GM19372 (cell line): Measurements from ENCODE around the gene PRSS21.

ENCODE experiments used
- ATAC-seq: cut with Tn5 transposase; IDR thresholded peaks from one replicate; pipeline ENCODE4 v1.9.1; 2021; ENCODE audit warnings: mild to moderate bottlenecking, low read depth, moderate library complexity; ENCODE audit not compliant: unreplicated experiment

Gene PRSS21

DNA sequence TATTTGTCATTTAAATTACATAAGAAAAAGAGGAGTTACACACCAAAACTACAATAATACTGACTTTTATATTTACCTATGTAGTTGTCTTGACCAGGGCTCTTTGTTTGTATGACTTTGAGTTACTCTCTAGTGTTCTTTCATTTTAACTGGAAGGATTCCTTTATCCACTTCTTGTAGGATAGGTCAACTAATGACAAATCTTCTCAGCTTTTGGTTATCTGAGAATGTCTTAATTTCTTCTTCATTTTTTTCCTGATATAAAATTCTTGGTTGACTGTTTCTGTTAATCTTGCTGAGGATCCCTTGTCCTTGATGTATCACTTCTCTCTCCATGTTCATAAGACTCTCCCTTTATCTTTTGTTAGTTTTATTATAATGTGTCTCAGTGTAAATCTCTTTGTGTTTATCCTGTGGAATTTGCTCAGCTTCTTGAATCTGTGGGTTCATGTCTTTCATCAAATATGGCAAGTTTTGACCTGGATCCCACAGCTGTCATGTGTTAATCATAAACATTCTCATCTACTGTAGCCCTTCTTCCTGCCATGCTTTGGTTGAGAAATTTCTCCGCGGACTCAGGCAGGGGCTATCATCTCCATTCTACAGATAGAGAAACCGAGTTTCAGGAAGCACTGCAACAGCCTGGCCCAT lies 13.4 kb upstream of the PRSS21 start:
- ATAC-seq, result no peak

DNA sequence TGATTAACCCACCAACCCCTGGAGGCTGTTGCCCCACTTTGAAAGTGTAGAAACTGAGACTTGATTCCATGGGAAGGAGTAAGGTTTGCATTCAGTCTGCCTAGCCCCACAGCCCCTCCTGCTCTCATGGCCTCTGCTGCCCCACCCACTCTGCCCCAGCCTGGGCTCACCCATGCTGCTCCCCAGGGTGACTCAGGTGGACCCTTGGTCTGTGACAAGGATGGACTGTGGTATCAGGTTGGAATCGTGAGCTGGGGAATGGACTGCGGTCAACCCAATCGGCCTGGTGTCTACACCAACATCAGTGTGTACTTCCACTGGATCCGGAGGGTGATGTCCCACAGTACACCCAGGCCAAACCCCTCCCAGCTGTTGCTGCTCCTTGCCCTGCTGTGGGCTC lies 12.3 kb upstream of the PRSS21 start:
- ATAC-seq, result no peak

DNA sequence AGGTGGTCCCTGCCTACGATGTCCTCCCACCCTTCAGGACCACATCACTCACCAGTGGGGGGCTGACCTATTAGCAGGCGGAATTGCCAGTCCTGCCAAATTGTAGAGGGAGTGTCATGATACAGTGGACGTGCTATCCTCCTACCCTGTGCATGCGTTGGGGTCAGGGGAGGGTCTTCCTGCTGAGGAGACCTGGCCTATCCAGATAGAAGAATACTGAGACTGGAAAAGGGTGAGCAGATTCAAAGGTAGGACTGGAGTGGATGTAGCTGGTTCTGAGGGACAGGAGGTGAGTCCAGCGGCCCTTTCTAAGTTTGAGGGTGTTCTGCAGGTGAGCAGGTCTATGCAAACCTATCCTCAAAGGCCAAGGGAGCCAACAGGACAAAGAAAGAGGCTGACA lies 10.8 kb upstream of the PRSS21 start:
- ATAC-seq, result no peak

DNA sequence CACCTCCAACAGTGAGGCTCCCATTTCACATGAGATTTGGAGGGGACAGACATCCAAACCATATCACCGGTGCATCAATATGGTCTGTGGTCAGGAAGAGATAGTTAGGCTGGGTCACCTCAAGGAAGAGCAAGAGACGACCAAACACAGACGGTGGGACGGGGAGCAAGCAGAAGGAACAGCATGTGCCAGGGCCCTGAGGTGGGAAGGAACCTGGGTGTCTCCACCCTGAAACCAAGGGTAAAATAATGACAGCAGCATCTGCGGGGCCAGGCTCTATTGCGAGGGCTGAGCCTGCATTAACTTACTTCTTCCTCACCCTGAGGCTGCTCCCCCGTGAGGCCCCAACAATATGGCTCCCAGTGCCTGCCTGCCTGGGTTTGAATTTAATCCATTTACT lies 8.9 kb upstream of the PRSS21 start:
- no peak for ATAC-seq

DNA sequence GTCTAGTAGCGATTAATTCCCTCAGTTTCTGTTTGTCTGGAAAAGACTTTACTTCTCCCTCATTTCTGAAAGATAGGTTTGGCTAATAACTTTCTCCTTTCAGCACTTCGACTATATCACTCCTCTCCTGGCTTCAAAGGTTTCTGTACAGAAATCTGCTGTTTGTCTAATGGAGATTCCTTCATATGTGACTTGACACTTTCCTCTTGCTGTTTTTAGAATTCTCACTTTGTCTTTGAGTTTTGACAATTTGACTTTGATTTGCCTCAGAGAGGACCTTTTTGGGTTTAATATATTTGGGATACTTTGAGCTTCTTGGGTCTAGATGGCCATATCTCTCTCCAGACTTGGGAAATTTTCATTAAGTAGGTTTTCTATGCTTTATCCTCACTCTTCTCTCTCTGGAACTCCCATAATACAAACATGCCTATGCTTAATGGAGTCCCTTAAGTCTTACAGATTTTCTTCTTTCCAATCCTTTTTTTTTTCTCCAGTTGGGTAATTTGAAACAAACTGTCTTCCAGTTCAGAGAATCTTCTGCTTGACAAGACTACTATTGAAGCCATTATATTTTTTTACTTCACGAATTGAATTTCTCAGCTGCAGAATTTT lies 7.8 kb upstream of the PRSS21 start:
- no peak for ATAC-seq

DNA sequence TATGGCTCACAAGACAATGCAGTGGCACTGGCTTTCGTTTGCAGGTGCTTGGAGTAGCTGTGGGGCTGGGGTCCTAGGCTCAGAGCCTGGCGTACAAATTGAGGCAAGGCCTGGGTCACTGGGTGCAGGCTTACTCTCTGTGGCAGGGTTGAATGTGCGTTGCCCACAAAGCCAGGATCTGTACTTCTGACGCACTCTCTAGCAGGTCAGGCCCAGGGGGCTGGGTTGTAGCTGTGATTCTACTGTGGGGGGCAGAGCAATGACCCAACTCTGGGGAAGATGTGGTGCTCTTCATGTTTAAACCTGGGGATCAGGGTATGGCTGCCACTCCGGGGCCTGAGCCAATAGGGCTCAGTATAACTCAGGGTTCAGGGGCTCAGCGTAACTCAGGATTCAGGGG lies 6.4 kb upstream of the PRSS21 start:
- ATAC-seq, result no peak

DNA sequence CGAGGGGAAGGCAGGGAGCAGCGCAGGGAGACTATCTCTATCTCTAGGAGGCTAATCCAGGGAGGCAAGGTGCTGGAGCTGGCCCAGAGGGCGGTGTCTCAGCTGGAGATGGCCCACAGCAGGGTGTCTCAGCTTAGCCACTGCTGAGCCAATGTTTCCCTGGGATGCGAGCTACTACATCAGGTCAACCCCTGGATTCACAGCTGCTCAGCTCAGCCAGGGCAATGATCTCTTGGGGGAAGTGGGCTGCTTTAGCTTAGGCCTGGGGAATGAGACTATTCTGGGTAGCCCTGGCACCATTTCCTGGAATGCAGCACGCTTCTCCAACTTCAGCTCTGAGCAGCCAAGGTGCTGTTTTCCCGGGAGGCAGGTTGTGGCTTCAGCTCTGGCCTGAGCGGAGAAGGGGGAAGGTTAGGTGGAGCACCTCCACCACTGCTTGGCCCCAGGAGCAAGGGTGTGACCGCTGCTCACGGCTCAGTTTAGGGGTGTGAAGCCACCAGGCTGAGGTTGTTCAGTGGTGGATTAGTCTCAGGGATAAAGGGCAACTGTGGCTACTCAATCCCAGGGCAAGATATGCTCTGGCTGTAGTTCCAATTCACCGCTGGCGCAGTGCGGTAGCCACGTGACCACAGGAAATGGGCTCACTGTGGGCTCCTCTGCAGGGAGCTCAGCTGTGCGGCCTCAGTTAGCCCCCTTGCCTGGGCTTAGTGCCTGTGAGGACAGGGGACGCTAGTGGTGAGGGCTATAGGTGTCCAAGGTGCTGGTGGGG lies 5.2 kb upstream of the PRSS21 start:
- ATAC-seq, result no peak

DNA sequence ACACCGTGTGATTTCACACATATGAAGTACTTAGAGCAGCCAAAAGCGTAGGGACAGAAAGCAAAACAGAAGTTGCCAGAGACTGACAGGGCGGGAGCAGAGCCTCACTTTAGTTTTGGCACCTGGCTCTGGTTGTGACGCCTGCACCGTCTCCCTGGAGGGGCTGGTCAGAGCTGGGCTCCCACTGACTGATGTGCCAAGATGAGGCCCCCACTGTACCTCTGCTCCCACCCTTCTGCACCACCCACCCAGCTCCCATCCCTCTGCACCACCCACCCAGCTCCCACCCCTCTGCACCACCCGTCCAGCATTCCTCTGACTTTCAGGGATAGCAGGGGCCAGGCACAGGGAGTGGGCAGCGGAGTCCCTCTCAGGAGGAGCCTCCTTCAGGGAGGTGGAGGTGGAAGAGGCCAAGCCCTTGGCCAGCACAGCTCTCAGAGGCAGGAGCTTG lies 3.2 kb upstream of the PRSS21 start:
- ATAC-seq, result no peak

DNA sequence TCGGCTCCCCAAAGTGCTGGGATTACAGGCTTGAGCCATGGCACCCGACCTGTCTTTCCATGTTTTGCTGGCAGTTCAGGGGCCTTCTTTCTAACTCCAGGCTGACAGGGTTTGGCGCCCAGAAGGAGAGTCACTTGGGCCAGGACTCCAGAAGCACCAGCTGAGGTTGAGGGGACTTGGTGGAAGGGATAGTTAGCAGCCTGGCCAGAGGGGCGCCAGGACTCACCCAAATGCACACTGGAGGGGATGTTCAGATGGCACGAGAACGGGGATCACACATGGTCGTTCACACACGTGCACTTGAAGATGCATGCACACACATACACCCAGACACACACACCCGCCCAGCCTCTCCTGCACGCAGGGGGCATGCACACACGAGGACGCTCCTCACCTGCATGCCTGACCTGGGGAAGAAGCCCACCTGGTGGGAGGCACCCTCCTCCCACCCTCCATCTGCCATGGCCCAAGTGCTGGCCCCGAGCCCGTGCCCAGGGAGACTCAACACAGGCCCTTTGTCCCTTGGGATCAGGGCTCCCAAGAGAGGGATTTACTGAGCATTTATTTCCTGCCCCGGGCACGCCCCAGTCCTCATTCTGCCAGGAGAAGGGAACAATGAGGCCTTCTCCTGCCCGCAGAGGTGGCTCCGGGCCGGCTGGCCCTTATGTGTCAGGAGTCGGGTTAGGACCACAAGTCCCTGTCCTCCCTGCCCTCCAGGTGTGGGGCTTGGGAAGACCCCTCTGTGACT lies 2.3 kb upstream of the PRSS21 start:
- ATAC-seq, result no peak

DNA sequence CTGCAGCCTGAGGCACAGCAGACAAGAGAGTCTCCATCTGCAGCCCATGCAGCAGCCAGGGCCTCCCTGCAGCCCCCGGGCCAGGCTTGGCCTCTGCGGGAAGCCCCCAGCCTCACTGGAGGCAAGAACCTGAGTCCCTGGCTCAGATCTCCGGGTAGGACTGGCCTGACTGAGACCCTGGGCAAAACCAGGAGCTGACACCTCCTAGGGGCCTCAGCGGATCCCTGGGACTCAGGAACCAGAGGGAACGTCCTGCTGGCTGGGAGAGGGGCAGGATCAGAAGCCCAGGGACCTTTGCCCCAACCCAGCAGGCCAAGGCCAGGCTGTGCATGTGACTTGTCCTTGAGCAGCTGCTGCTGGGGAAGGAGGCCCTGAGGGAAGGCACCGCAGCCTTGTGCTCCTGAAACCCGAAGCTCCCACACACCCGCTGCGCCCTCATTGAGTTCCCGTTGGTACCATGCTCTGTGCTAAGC lies 1.7 kb upstream of the PRSS21 start:
- no peak for ATAC-seq

DNA sequence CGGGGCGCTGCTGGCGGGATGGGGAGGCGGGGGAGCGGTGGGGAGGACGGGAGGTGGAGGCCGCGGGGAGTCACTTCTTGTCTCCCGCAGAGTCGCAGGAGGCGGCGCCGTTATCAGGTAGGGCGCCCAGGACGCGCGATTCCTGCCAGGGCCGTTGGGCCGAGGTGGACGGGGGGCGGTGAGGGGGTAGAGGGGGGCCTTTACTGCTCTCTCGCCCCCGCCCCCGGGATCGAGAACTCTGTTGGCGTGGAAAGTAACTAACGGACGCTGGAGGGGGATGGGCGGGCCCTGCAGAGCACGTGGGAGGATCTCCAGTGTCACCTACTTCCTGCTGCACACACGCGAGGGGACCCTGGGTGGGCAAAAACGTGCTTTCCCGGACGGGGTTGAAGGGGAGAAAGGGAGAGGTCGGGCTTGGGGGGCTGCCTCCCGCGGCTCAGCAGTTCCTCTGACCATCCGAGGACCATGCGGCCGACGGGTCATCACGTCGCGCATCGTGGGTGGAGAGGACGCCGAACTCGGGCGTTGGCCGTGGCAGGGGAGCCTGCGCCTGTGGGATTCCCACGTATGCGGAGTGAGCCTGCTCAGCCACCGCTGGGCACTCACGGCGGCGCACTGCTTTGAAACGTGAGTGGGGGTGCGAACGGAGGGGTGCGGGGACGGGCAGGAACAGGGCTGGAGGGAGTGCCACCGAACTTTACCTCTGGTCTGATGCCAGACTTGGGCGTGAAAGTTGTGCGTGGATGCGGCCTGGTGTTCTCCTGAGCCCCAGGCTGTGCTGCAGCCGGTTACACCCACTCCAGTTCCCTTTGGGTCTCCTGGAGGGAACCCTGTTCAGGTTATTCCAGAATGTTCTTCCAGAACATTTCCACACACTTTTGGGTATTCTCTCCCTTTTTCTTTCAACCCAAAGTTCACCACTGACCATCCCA lies 569 bp downstream of the PRSS21 start:
- no peak for ATAC-seq

DNA sequence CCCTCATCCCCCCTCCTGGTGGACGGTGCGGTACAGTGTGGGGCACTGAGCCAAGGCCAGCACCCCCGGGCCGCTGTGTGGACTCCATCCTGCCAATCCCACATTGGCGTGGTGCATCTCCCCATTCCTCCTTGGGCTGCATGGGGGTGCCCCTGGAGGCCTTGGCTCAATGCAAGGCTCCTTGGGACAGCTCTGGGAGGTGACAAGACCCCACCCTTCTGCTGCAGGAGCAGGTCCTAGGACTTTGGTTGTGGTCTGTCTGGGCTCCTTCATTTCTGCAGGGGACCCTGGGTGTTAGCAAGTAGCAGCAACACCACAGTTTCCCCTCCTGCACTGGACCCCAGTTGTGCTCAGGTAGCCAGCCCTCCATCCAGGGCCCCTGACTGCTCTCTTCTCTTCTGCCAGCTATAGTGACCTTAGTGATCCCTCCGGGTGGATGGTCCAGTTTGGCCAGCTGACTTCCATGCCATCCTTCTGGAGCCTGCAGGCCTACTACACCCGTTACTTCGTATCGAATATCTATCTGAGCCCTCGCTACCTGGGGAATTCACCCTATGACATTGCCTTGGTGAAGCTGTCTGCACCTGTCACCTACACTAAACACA lies 1.3 kb downstream of the PRSS21 start:
- no peak for ATAC-seq

DNA sequence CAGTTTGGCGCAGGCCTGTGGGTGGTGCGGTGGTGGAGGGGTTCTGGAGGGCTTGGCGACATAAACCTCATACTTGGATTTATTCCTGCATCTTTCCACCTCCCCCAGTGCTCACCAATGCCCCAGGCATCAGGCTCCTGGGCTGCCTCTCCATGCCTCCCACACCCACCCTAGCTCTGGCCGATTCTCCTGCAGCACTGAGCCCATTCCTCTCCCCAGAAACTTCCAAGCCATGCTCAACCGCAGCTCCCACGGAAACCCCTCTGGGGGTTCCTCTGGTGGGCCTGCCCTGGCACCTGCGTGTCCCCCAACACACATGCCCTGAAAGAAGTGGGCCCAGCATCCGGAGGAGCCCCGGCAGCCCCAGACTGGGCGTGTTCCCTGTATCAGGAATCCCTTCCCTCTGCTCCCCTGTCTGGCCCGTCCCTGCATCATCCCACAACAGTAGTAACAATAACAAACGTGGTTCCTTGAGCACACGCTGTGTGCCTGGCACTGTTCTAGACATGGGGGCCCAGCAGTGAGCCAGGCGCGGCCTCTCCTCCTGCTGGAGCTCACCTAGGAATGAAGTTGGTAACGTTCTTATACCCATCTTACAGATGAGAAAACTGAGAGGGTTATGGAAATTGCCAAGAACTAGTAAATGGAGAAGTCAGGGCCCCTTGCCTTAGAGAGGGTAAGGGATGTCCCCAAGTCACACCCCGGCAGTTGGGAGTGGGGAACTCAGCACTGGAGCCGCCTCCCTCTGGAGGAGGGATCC lies 2.3 kb downstream of the PRSS21 start:
- no peak for ATAC-seq

DNA sequence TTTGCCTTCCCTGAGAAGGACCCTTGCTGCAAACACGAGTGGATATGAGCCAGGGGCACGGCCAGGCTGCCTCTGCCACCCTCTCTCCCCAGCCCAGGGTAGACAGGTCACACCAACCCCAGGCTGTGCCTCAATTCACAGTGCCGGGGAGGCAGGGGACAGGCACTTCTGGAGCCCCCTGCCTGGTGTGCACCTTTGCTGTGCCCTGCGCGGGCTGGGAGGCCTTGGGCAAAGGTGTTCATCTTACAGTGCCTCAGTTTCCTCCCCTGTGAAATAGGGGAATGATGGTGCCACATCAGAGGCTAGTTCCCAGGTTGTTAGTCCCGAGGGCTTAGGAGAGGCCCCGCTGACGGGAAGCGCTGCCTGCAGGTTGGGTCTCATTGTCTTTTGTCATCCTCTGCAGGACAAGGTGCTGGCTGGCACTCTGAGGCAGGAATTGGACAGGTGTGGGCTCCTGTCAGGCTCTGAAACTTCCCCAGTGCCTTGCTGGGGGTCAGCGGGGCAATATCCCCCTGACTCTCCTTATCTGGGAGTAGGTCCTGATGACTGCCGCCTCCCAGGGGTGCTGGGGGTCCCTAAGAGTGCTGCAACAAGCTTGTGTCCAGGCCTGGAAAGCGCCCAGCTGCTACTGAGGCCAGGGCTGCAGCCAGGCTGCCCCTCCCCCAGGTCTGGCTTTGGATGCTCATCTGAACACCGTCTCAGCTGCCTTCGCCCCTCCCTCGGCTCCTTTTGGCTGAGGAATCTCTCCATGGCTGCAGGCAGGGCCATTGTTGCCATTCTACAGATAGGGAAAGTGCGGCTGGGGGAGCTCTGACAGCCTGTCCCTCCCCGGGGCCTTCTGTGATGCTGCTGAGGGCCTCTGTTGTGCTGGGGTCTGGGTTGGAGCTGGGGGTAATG lies 3.1 kb downstream of the PRSS21 start:
- no peak for ATAC-seq

DNA sequence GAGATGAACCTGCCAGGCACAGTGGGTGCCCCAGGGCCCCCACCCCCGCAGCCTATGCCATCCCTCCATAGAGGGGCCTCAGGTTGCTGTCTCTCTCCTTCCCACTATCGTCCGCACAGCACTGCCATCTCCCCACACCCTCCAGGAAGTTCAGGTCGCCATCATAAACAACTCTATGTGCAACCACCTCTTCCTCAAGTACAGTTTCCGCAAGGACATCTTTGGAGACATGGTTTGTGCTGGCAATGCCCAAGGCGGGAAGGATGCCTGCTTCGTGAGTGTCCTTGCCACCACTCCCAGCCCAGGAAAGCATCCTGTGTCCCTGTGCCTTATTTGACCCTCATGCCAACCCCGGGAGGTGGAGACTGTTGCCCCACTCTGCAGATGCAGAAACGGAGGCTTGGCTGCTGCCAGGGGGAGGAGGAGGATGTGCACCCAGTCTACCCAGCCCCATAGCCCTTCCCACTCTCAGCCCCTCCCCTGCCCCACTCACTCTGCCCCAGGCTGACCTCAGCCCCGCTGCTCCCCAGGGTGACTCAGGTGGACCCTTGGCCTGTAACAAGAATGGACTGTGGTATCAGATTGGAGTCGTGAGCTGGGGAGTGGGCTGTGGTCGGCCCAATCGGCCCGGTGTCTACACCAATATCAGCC lies 3.9 kb downstream of the PRSS21 start:
- no peak for ATAC-seq

DNA sequence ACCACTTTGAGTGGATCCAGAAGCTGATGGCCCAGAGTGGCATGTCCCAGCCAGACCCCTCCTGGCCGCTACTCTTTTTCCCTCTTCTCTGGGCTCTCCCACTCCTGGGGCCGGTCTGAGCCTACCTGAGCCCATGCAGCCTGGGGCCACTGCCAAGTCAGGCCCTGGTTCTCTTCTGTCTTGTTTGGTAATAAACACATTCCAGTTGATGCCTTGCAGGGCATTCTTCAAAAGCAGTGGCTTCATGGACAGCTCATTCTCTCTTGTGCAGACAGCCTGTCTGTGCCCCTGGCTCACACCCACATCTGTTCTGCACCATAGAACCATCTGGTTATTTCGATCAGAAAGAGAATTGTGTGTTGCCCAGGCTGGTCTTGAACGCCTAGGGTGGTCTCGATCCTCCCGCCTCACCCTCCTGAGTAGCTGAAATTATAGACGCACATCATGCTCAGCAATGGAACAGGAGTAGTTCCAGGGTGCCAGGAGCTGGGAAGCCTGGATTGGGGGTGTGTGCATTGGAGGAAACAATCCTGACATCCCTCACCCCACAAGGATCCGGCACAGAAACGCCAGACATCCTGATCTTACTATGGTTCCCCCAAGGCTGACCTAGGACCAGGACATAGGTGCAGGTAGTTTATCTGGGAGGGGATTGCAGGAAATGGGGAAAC lies 4.6 kb downstream of the PRSS21 start:
- ATAC-seq, result no peak

DNA sequence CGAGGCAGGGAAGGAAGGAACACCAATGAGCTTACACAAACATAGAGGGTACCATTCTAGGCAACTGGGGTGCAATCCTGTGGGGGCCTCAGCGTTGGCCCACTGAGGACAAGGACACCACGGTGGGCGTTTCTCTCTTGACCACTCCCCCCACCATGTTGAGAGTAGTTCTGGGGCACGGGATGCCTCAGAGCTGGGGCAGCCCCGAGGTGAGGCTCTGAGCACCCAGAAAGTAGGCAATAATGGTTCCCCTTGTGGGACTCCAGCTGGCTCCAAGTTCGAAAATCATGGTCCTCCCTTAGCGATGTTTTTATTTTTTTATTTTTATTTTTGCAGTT lies 5.1 kb downstream of the PRSS21 start:
- ATAC-seq, result no peak
